B cell (primary cell): Measurements from ENCODE around the gene MYL7.

Experiments used
- EZH2 ChIP-seq: IDR thresholded peaks from 2 replicates; pipeline ENCODE4 v1.6.1; 2012; ENCODE audit warnings: borderline replicate concordance, low read depth, mild to moderate bottlenecking, moderate library complexity, low read length; ENCODE audit not compliant: insufficient read depth, poor library complexity, severe bottlenecking
- TF ChIP-seq, protein P1 (sequence below): fragments of 200-600 bp; IDR thresholded peaks from one replicate; pipeline ENCODE4 v1.8.0; 2022; ENCODE audit warnings: antibody characterized with exemption, mild to moderate bottlenecking

DNA sequence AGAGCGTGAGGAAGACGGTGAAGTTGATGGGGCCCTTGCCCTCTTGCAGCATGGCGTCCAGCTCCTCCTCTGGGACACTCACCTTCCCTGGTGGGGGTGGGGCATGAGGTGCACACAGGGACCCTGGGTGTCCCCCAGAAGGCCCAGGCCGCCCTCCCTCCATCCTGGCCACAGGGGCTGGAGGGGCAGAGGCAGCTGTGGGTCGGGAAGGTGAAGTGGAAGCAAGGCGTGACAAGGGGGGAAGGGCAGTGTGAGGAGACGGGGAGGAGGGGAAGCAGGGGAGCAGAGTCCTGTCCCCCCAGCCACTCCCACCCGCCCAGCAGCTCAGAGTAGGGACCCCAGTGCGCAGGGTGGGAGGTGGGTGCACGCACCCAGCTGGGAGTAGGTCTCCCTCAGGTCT is 791 bp downstream of the MYL7 start:
- TF ChIP-seq, protein P1, sequence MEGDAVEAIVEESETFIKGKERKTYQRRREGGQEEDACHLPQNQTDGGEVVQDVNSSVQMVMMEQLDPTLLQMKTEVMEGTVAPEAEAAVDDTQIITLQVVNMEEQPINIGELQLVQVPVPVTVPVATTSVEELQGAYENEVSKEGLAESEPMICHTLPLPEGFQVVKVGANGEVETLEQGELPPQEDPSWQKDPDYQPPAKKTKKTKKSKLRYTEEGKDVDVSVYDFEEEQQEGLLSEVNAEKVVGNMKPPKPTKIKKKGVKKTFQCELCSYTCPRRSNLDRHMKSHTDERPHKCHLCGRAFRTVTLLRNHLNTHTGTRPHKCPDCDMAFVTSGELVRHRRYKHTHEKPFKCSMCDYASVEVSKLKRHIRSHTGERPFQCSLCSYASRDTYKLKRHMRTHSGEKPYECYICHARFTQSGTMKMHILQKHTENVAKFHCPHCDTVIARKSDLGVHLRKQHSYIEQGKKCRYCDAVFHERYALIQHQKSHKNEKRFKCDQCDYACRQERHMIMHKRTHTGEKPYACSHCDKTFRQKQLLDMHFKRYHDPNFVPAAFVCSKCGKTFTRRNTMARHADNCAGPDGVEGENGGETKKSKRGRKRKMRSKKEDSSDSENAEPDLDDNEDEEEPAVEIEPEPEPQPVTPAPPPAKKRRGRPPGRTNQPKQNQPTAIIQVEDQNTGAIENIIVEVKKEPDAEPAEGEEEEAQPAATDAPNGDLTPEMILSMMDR, result no peak
- TF ChIP-seq EZH2, result no peak
